Astrocyte (in vitro differentiated cells and primary cell): Measurements from ENCODE around the gene UBE2F. TPM values are rescaled to one million over a fixed set of nuclear protein-coding genes. Genes with fewer than 3 reads are reported as not detected.

ENCODE experiments used
- DNase-seq: peaks from one replicate; pipeline ENCODE4 v3.0.0-alpha.2; 2010; ENCODE audit warnings: low read depth
- FAIRE-seq: peaks from 2 replicates; lab custom pipeline; 2011; peaks lifted over from hg19 to GRCh38; lab: Jason Lieb, UNC
- H2AFZ ChIP-seq: 2 replicates; pipeline ENCODE4 v1.6.0; 2012; ENCODE audit warnings: low read depth, low read length, inconsistent platforms
- H3K27ac ChIP-seq: 2 replicates; pipeline ENCODE4 v1.5.1; 2011; ENCODE audit warnings: low read depth, low read length, inconsistent platforms
- H3K27me3 ChIP-seq: 2 replicates; pipeline ENCODE4 v1.6.0; 2011; ENCODE audit warnings: low read length, inconsistent platforms; ENCODE audit not compliant: insufficient read depth
- H3K36me3 ChIP-seq: 2 replicates; pipeline ENCODE4 v1.5.1; 2011; ENCODE audit warnings: low read length, inconsistent platforms; ENCODE audit not compliant: insufficient read depth
- H3K4me1 ChIP-seq: 2 replicates; pipeline ENCODE4 v1.5.1; 2011; ENCODE audit warnings: low read length, inconsistent platforms; ENCODE audit not compliant: insufficient read depth
- H3K4me2 ChIP-seq: 2 replicates; pipeline ENCODE4 v1.6.0; 2012; ENCODE audit warnings: low read length, inconsistent platforms
- H3K4me3 ChIP-seq: 2 replicates; pipeline ENCODE4 v1.5.1; 2011; ENCODE audit warnings: low read depth, mild to moderate bottlenecking, low read length, inconsistent platforms; ENCODE audit not compliant: insufficient read depth
- H3K79me2 ChIP-seq: 2 replicates; pipeline ENCODE4 v1.6.0; 2012; ENCODE audit warnings: mild to moderate bottlenecking, low read length, inconsistent platforms; ENCODE audit not compliant: insufficient read depth
- H3K9ac ChIP-seq: 2 replicates; pipeline ENCODE4 v1.6.0; 2012; ENCODE audit warnings: mild to moderate bottlenecking, low read length, inconsistent platforms
- H3K9me3 ChIP-seq: 2 replicates; pipeline ENCODE4 v1.5.1; 2012; ENCODE audit warnings: low read depth, mild to moderate bottlenecking, low read length, inconsistent platforms; ENCODE audit not compliant: insufficient read depth
- H4K20me1 ChIP-seq: 2 replicates; pipeline ENCODE4 v1.6.0; 2012; ENCODE audit warnings: low read length, inconsistent platforms; ENCODE audit not compliant: insufficient read depth
- H3K27ac Mint-ChIP-seq: one replicate; pipeline ENCODE4 v1.8.0; 2021; ENCODE audit warnings: mild to moderate bottlenecking, mixed read lengths; ENCODE audit not compliant: unreplicated experiment
- H3K27me3 Mint-ChIP-seq: one replicate; pipeline ENCODE4 v1.8.0; 2021; ENCODE audit warnings: low read depth, mixed read lengths; ENCODE audit not compliant: unreplicated experiment
- H3K36me3 Mint-ChIP-seq: one replicate; pipeline ENCODE4 v1.8.0; 2021; ENCODE audit warnings: low read depth, mixed read lengths; ENCODE audit not compliant: unreplicated experiment
- H3K4me1 Mint-ChIP-seq: one replicate; pipeline ENCODE4 v1.8.0; 2021; ENCODE audit warnings: low read depth, mixed read lengths; ENCODE audit not compliant: unreplicated experiment
- H3K4me3 Mint-ChIP-seq: one replicate; pipeline ENCODE4 v1.8.0; 2021; ENCODE audit warnings: mild to moderate bottlenecking, moderate library complexity, mixed read lengths; ENCODE audit not compliant: unreplicated experiment
- H3K9me3 Mint-ChIP-seq: one replicate; pipeline ENCODE4 v1.8.0; 2021; ENCODE audit warnings: mild to moderate bottlenecking, mixed read lengths; ENCODE audit not compliant: unreplicated experiment
- EZH2 ChIP-seq: IDR thresholded peaks from 2 replicates; pipeline ENCODE4 v1.6.1; 2012; ENCODE audit warnings: mild to moderate bottlenecking, low read length, inconsistent platforms; ENCODE audit not compliant: insufficient read depth
- total RNA-seq: library from RNA; stranded (reverse); gene quantifications from 2 replicates; pipeline ENCODE4 v1.2.1, GENCODE V29; 2021
- TF ChIP-seq, protein P1 (sequence below): IDR thresholded peaks from 2 replicates; pipeline ENCODE4 v1.5.1; 2011; ENCODE audit warnings: low read depth, mild to moderate bottlenecking, inconsistent platforms, low read length, moderate library complexity; ENCODE audit not compliant: insufficient read depth

The UBE2F gene
- total RNA-seq, 1 donor from 2014 or later: 67.1 TPM

DNA sequence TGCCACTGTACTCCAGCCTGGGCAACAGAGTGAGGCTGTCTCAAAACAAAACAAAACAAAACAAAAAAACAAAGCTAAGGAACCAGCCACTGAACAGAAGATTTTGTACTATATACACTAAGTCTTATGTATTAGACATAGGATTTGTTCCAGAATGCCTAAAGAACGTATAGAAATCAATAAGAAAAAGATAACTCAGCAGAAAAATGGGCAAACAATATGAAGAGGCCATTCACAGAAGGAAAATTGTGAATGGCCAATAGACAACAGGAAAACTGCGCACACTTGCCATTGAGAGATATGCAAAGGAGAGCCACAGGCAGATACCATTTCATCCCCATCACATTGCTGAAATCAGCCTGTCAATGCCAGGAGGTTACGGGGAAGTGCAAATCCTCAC lies 14.9 kb upstream of the UBE2F start:
- H3K4me2 ChIP-seq: no peak overlapping the region
- H3K79me2 ChIP-seq: no peaks in the 10 kb centered on the region
- H4K20me1 ChIP-seq: no peaks in the 10 kb centered on the region
- no peak overlapping the region for H3K27ac Mint-ChIP-seq
- no peaks in the 10 kb centered on the region for H3K4me1 ChIP-seq
- FAIRE-seq (no peak), DNase-seq (no peak)
- H3K9me3 ChIP-seq: no peaks in the 10 kb centered on the region
- TF ChIP-seq EZH2: no peak
- TF ChIP-seq, protein P1, sequence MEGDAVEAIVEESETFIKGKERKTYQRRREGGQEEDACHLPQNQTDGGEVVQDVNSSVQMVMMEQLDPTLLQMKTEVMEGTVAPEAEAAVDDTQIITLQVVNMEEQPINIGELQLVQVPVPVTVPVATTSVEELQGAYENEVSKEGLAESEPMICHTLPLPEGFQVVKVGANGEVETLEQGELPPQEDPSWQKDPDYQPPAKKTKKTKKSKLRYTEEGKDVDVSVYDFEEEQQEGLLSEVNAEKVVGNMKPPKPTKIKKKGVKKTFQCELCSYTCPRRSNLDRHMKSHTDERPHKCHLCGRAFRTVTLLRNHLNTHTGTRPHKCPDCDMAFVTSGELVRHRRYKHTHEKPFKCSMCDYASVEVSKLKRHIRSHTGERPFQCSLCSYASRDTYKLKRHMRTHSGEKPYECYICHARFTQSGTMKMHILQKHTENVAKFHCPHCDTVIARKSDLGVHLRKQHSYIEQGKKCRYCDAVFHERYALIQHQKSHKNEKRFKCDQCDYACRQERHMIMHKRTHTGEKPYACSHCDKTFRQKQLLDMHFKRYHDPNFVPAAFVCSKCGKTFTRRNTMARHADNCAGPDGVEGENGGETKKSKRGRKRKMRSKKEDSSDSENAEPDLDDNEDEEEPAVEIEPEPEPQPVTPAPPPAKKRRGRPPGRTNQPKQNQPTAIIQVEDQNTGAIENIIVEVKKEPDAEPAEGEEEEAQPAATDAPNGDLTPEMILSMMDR: no peak
- peaks cover 22% of the 10 kb centered on the region for H3K27me3 Mint-ChIP-seq
- H3K4me1 Mint-ChIP-seq: no peaks in the 10 kb centered on the region
- H3K4me3 Mint-ChIP-seq: no peak overlapping the region
- H3K9me3 Mint-ChIP-seq: peaks cover 4% of the 10 kb centered on the region
- H3K36me3 ChIP-seq: no peaks in the 10 kb centered on the region
- no peak overlapping the region for H2AFZ ChIP-seq
- H3K4me3 ChIP-seq: no peak overlapping the region
- no peaks in the 10 kb centered on the region for H3K36me3 Mint-ChIP-seq
- H3K27me3 ChIP-seq: peaks cover 17% of the 10 kb centered on the region
- no peak overlapping the region for H3K27ac ChIP-seq
- H3K9ac ChIP-seq: no peak overlapping the region

DNA sequence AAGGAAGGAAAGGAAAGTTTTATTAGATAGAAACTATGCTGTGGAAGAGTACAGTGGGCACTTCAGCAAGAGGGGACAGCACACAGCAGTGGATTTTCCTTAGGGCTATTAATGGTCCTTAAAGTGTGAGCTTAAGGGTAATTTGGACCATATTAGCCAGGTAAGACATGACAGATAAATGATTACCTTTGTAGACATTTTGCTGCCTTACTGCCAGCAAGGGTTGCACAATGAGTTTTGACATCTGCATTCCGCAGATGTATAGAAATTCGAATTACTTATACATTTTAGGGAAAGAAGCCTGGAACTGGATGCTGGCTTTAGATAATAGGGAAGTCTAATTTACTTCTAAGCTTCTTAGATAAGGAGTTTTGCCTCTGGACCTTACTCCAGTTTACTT lies 14.0 kb upstream of the UBE2F start:
- Mint-ChIP-seq H3K9me3 (no peaks in the 10 kb centered on the region), H3K36me3 (no peaks in the 10 kb centered on the region), H3K27me3 (peaks cover 25% of the 10 kb centered on the region), H3K4me3 (no peak overlapping the region), H3K27ac (no peak overlapping the region), H3K4me1 (no peaks in the 10 kb centered on the region)
- DNase-seq: no peak
- H3K27ac ChIP-seq: no peak overlapping the region
- H4K20me1 ChIP-seq: no peaks in the 10 kb centered on the region
- no peaks in the 10 kb centered on the region for H3K79me2 ChIP-seq
- peaks cover 17% of the 10 kb centered on the region for H3K27me3 ChIP-seq
- H3K4me2 ChIP-seq: no peak overlapping the region
- H3K9ac ChIP-seq: no peak overlapping the region
- no peaks in the 10 kb centered on the region for H3K4me1 ChIP-seq
- no peak for FAIRE-seq
- H3K4me3 ChIP-seq: no peak overlapping the region
- no peak overlapping the region for H2AFZ ChIP-seq
- H3K36me3 ChIP-seq: no peaks in the 10 kb centered on the region
- TF ChIP-seq EZH2: no peak
- TF ChIP-seq, protein P1: no peak
- no peaks in the 10 kb centered on the region for H3K9me3 ChIP-seq

DNA sequence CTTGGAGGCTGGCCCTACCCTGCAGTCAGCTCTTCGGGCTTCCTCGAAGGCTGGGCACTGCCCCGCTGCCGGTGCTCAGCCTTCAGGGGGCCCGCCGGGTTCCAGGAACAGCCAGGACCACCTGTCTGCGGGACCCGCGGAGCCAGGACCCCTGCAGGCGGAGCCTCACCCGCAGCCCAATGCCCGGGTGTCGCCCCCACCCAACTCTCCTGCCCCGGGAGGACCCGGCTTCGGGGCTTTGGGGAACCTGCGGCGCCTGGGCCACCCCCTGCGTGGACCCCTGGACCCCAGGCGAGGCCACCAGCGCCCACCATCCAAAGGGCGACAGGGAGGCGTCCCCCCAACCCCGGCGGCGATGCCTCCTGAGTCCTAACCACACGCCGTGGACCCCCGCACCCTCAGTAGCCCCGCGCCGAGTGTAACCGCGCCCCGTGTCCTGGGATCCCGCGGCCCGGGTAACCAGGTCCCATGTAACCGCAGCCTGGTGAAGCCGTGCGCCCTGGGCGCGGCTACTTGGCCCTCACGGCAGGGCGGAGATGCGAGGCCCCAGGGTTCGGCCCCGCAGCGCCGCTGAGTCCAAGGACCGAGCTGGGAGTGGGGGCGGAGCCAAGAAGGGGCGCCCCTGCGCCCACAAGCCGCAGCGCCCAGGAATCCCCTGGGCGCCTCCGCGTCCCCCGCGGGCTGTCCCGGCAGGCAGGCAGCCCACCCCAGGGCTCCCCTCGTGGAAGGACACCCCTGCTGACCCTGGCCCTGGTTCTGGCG lies 11.0 kb upstream of the UBE2F start:
- H3K79me2 ChIP-seq: no peaks in the 10 kb centered on the region
- H3K36me3 ChIP-seq: no peaks in the 10 kb centered on the region
- peaks cover 17% of the 10 kb centered on the region for H3K27me3 ChIP-seq
- H3K4me2 ChIP-seq: peak overlapping the region; percentile 81
- Mint-ChIP-seq H3K27me3 (peaks cover 25% of the 10 kb centered on the region), H3K4me1 (no peaks in the 10 kb centered on the region), H3K4me3 (no peak overlapping the region), H3K36me3 (no peaks in the 10 kb centered on the region), H3K9me3 (peaks cover 2% of the 10 kb centered on the region), H3K27ac (no peak overlapping the region)
- peak overlapping the region; percentile 77 for H2AFZ ChIP-seq
- H3K4me3 ChIP-seq: peak overlapping the region; percentile 33
- no peak overlapping the region for H3K27ac ChIP-seq
- no peaks in the 10 kb centered on the region for H3K4me1 ChIP-seq
- FAIRE-seq: no peak
- TF ChIP-seq, protein P1: no peak
- peak; percentile 91 for TF ChIP-seq EZH2
- H3K9me3 ChIP-seq: no peaks in the 10 kb centered on the region
- no peak for DNase-seq
- H4K20me1 ChIP-seq: no peaks in the 10 kb centered on the region
- no peak overlapping the region for H3K9ac ChIP-seq
